PC-3 (cell line): ENCODE results near the gene BEST2.
"Not testable (repeated sequence)": the region's sequence is repeated elsewhere in the genome, so short reads cannot be mapped to it uniquely, and the experiment has no call there.

ENCODE experiments used
- CTCF ChIP-seq: fragments of 300-600 bp; sonication (generic); conservative IDR thresholded peaks from 2 replicates; pipeline ENCODE4 v1.5.1; 2017; ENCODE audit warnings: antibody characterized with exemption, low read depth, mild to moderate bottlenecking, low read length
- EZH2 ChIP-seq: fragments of 300-600 bp; sonication (generic); IDR thresholded peaks from one replicate; pipeline ENCODE4 v1.6.1; 2017; ENCODE audit warnings: antibody characterized with exemption, mild to moderate bottlenecking, low read length; ENCODE audit not compliant: unreplicated experiment

DNA sequence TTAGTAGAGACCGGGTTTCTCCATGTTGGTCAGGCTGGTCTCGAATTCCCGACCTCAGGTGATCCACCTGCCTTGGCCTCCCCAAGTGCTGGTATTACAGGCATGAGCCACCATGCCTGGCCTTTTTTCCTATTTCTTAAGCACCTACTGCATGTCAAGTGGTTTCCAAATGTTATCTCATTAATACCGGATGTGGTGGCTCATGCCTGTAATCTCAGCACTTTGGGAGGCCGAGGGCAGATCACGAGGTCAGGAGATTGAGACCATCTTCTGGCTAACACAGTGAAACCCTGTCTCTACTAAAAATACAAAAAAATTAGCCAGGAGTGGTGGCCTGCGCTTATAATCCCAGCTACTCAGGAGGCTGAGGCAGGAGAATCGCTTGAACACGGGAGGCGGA lies 26.0 kb upstream of the BEST2 start:
- not testable (repeated sequence) for TF ChIP-seq EZH2, CTCF
